Endothelial cell of umbilical vein (primary cell): ENCODE measurements around the gene HAVCR1. TPM values are rescaled to one million over a fixed set of nuclear protein-coding genes. Genes with fewer than 3 reads are reported as not detected.

Experiments
- BruUV-seq: library from RNA; stranded (reverse); fragments of 400-500 nt; replicated peaks from 2 replicates; lab custom pipeline; 2021; lab: Mats Ljungman, UMichigan
- CTCF ChIA-PET: fragments of 300-600, 350-600 bp; sonication (Branson Sonifier 250); formaldehyde crosslinking; loops from one replicate; lab custom pipeline; 2021; ENCODE audit warnings: antibody characterized with exemption, inconsistent platforms; lab: Charles Lee
- POLR2A ChIA-PET: fragments of 300-600, 350-600 bp; sonication (Branson Sonifier 250); formaldehyde crosslinking; loops from one replicate; lab custom pipeline; 2021; ENCODE audit warnings: antibody characterized with exemption, inconsistent platforms; lab: Charles Lee
- DNase-seq: peaks from one replicate; pipeline ENCODE4 v3.0.0-alpha.2; 2011; ENCODE audit warnings: low read depth, low spot score
- FAIRE-seq: peaks from 2 replicates; lab custom pipeline; 2011; peaks lifted over from hg19 to GRCh38; lab: Jason Lieb, UNC
- H2AFZ ChIP-seq: 2 replicates; pipeline ENCODE4 v1.6.0; 2012; ENCODE audit warnings: low read depth, low read length, control low read depth, inconsistent platforms
- H3K27ac ChIP-seq: 2 replicates; pipeline ENCODE4 v1.5.1; 2011; ENCODE audit warnings: low read depth, mild to moderate bottlenecking, control low read depth, low read length, moderate library complexity; ENCODE audit not compliant: insufficient read depth
- H3K27me3 ChIP-seq, 2 experiments: 2 replicates each; pipeline versions ENCODE4 v1.6.0 to v1.6.1; 2011; ENCODE audit warnings: low read length in 2 of 2, mixed read lengths in 1 of 2; ENCODE audit not compliant: control insufficient read depth in 2 of 2, insufficient read depth in 2 of 2
- H3K36me3 ChIP-seq, 2 experiments: 2 replicates in 1 of 2; 3 replicates in 1 of 2; pipeline ENCODE4 v1.5.1; 2011; ENCODE audit warnings: low read length in 2 of 2, mild to moderate bottlenecking in 1 of 2, moderate library complexity in 1 of 2; ENCODE audit not compliant: control insufficient read depth in 2 of 2, insufficient read depth in 2 of 2; ENCODE audit errors: extremely low read depth in 1 of 2
- H3K4me1 ChIP-seq: 3 replicates; pipeline ENCODE4 v1.5.1; 2011; ENCODE audit warnings: mild to moderate bottlenecking, low read length; ENCODE audit not compliant: control insufficient read depth, insufficient read depth; ENCODE audit errors: extremely low read depth
- H3K4me2 ChIP-seq: 2 replicates; pipeline ENCODE4 v1.6.1; 2011; ENCODE audit warnings: low read length, control low read depth, mixed read lengths; ENCODE audit not compliant: insufficient read depth
- H3K4me3 ChIP-seq, 3 experiments: fragments of 200-600 bp in 1 of 3; sonication (generic), shearing (Covaris generic) in 1 of 3; replicated peaks in 1 of 3; 2 replicates each; pipeline ENCODE4 v1.5.1; 2011 to 2016; ENCODE audit warnings: control low read depth in 3 of 3, low read length in 3 of 3, mild to moderate bottlenecking in 2 of 3, inconsistent platforms in 1 of 3, low read depth in 1 of 3, moderate library complexity in 1 of 3; ENCODE audit not compliant: insufficient read depth in 1 of 3
- H3K79me2 ChIP-seq: 2 replicates; pipeline ENCODE4 v1.6.0; 2012; ENCODE audit warnings: low read length, inconsistent platforms; ENCODE audit not compliant: control insufficient read depth, insufficient read depth
- H3K9ac ChIP-seq: replicated peaks from 2 replicates; pipeline ENCODE3; 2011; ENCODE audit warnings: low read length, control low read depth; ENCODE audit not compliant: insufficient read depth; ENCODE audit errors: extremely low read depth
- H3K9me1 ChIP-seq: replicated peaks from 3 replicates; pipeline ENCODE4 v1.6.0; 2011; ENCODE audit warnings: mild to moderate bottlenecking, low read length; ENCODE audit not compliant: control insufficient read depth, insufficient read depth; ENCODE audit errors: extremely low read depth
- H3K9me3 ChIP-seq: replicated peaks from 2 replicates; pipeline ENCODE4 v1.5.1; 2012; ENCODE audit warnings: low read length, inconsistent platforms; ENCODE audit not compliant: control insufficient read depth, insufficient read depth
- H4K20me1 ChIP-seq: replicated peaks from 2 replicates; pipeline ENCODE3; 2011; ENCODE audit warnings: mild to moderate bottlenecking, low read length; ENCODE audit not compliant: control insufficient read depth, insufficient read depth; ENCODE audit errors: extremely low read depth
- EZH2 ChIP-seq: IDR thresholded peaks from 2 replicates; pipeline ENCODE4 v1.6.1; 2012; ENCODE audit warnings: borderline replicate concordance, low read depth, mild to moderate bottlenecking, moderate library complexity, low read length, inconsistent platforms; ENCODE audit not compliant: severe bottlenecking
- FOS ChIP-seq: IDR thresholded peaks from 2 replicates; pipeline ENCODE4 v1.6.1; 2011; ENCODE audit warnings: mild to moderate bottlenecking, low read length, moderate library complexity, borderline replicate concordance; ENCODE audit not compliant: insufficient read depth
- GATA2 ChIP-seq: IDR thresholded peaks from 2 replicates; pipeline ENCODE4 v1.7.0; 2011; ENCODE audit warnings: low read depth, mild to moderate bottlenecking, moderate library complexity, mixed read lengths, low read length; ENCODE audit not compliant: insufficient read length, insufficient read depth
- JUN ChIP-seq: IDR thresholded peaks from 2 replicates; pipeline ENCODE4 v1.6.1; 2011; ENCODE audit warnings: borderline replicate concordance, low read depth; ENCODE audit not compliant: insufficient read length, insufficient read depth
- MYC ChIP-seq: IDR thresholded peaks from one replicate; pipeline ENCODE4 v1.6.1; 2011; ENCODE audit warnings: mild to moderate bottlenecking, low read depth, low read length
- POLR2A ChIP-seq: IDR thresholded peaks from 2 replicates; pipeline ENCODE4 v1.6.1; 2012; ENCODE audit warnings: low read depth, mild to moderate bottlenecking, control low read depth, low read length
- POLR2AphosphoS5 ChIP-seq: IDR thresholded peaks from 2 replicates; pipeline ENCODE4 v1.6.1; 2012; ENCODE audit warnings: low read depth, mild to moderate bottlenecking, control low read depth, low read length, moderate library complexity; ENCODE audit not compliant: insufficient read depth
- dilution Hi-C: fragments of 300-500 bp; cut with MboI; formaldehyde crosslinking; loops from one replicate; pipeline ENCODE4 v1.15.0; 2019; ENCODE audit warnings: low sequenced_read_pairs; ENCODE audit not compliant: extremely low pct_ligation_motif_present
- intact Hi-C: fragments of 100-400 bp; cut with micrococcal nuclease; formaldehyde crosslinking; loops from one replicate; pipeline ENCODE4 v1.10.0; 2022
- polyA plus RNA-seq, 4 experiments: library from polyadenylated mRNA; depleted of rRNA in 3 of 4; stranded (reverse) in 3 of 4; unstranded in 1 of 4; fragments of >200 nt; gene quantifications; 2 replicates each; pipeline versions ENCODE4 v1.2.1 to v1.2.3, GENCODE V29; 2011 to 2012; ENCODE audit warnings: missing spikeins in 1 of 4
- total RNA-seq: library from RNA; stranded (reverse); gene quantifications from 2 replicates; pipeline ENCODE4 v1.2.3, GENCODE V29; 2021
- TF ChIP-seq, protein P1 (sequence below), 2 donors: IDR thresholded peaks; 1 replicate in 1 of 2; 2 replicates in 1 of 2; pipeline ENCODE4 v1.5.1; 2011; ENCODE audit warnings: low read length in 2 of 2, mild to moderate bottlenecking in 2 of 2, moderate library complexity in 2 of 2, control low read depth in 1 of 2, inconsistent platforms in 1 of 2, low read depth in 1 of 2; ENCODE audit not compliant: insufficient read depth in 1 of 2; ENCODE audit errors: extremely low read depth in 1 of 2
- TF ChIP-seq, protein P2 (sequence below): IDR thresholded peaks from 2 replicates; pipeline ENCODE4 v1.6.1; 2011; ENCODE audit not compliant: insufficient read depth, insufficient read length

The HAVCR1 gene
- total and polyA plus RNA-seq, 2 donors (not counting 3 experiments of a cell fraction or from before 2014, with no cell fraction given): not detected

DNA sequence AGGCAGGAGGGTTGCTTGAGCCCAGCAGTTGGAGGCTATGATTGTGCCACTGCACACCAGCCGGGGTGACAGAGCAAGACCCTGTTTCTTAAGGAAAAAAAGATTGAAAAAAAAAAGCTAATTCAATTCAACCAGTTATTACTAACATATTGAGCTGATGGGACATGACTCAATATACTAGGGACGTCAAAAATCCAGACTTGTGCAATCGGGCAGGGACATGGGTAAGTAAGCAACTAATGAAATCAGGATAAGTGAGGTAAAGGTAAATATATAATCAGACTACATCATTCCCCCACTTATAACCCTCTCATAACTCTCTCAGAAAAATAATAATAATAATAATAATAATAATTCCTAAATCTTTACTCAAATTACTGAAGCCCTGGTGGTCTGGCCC, 975 bp upstream of the HAVCR1 start:
- Histone ChIP-seq H3K4me3 (no peak overlapping the region), H3K27me3 (no peaks in the 10 kb centered on the region), H3K27ac (no peak overlapping the region), H3K79me2 (no peaks in the 10 kb centered on the region), H3K4me1 (no peaks in the 10 kb centered on the region), H3K9me3 (no peaks in the 10 kb centered on the region), H3K9ac (no peak overlapping the region), H3K4me2 (no peak overlapping the region), H4K20me1 (no peaks in the 10 kb centered on the region), H2AFZ (no peak overlapping the region), H3K36me3 (no peaks in the 10 kb centered on the region), H3K9me1 (no peaks in the 10 kb centered on the region)
- DNase-seq: no peak
- no TSS peak for BruUV-seq
- TF ChIP-seq POLR2AphosphoS5 (no peak), EZH2 (no peak), MYC (no peak), FOS (no peak), GATA2 (no peak), JUN (no peak), POLR2A (no peak)
- TF ChIP-seq, protein P1, sequence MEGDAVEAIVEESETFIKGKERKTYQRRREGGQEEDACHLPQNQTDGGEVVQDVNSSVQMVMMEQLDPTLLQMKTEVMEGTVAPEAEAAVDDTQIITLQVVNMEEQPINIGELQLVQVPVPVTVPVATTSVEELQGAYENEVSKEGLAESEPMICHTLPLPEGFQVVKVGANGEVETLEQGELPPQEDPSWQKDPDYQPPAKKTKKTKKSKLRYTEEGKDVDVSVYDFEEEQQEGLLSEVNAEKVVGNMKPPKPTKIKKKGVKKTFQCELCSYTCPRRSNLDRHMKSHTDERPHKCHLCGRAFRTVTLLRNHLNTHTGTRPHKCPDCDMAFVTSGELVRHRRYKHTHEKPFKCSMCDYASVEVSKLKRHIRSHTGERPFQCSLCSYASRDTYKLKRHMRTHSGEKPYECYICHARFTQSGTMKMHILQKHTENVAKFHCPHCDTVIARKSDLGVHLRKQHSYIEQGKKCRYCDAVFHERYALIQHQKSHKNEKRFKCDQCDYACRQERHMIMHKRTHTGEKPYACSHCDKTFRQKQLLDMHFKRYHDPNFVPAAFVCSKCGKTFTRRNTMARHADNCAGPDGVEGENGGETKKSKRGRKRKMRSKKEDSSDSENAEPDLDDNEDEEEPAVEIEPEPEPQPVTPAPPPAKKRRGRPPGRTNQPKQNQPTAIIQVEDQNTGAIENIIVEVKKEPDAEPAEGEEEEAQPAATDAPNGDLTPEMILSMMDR (IDR thresholded peaks at IDR 0.05; ENCODE audit: extremely low read depth in 1 of 2, insufficient read depth in 1 of 2, low read depth in 1 of 2, low read length in 2 of 2): no peak
- TF ChIP-seq, protein P2, sequence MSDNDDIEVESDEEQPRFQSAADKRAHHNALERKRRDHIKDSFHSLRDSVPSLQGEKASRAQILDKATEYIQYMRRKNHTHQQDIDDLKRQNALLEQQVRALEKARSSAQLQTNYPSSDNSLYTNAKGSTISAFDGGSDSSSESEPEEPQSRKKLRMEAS: no peak
- POLR2A ChIA-PET: no interaction called here
- dilution Hi-C loops (no loop called here), intact Hi-C loops (no loop called here)
- CTCF ChIA-PET: no interaction called here
- FAIRE-seq: no peak
